NCI-H460 (cell line): ENCODE results near the gene ITPR1. TPM values are rescaled to one million over a fixed set of nuclear protein-coding genes. Genes with fewer than 3 reads are reported as not detected.

ENCODE experiments used
- DNase-seq: peaks from one replicate; pipeline ENCODE4 v3.0.0-alpha.2; 2016; ENCODE audit warnings: low read depth; ENCODE audit errors: extremely low read depth
- total RNA-seq: library from RNA; depleted of rRNA; stranded (reverse); fragments of >200 nt; shearing (Covaris generic); gene quantifications from 2 replicates; pipeline ENCODE4 v1.2.3, GENCODE V29; 2014

ITPR1 gene
- total RNA-seq, 1 experiment from 2014 or later, result 44.9 TPM

- DNase-seq, result peak; percentile 9
These were observed 136.2 kb downstream of the ITPR1 start for GRCh38 chr3:4629095-4630007.

- peak; percentile 36 for DNase-seq
These were observed 140.2 kb downstream of the ITPR1 start for GRCh38 chr3:4633078-4634004.

GRCh38 chr3:4634894-4635293, 141.7 kb downstream of the ITPR1 start:
- no peak for DNase-seq

GRCh38 chr3:4637265-4637664, 144.1 kb downstream of the ITPR1 start:
- no peak for DNase-seq

GRCh38 chr3:4641863-4642563, 148.9 kb downstream of the ITPR1 start:
- no peak for DNase-seq

GRCh38 chr3:4642611-4643010, 149.5 kb downstream of the ITPR1 start:
- no peak for DNase-seq

- DNase-seq, result no peak
These were observed 150.9 kb downstream of the ITPR1 start for GRCh38 chr3:4643904-4644547.

GRCh38 chr3:4644951-4645350, 151.8 kb downstream of the ITPR1 start:
- DNase-seq, result no peak

GRCh38 chr3:4645468-4645867, 152.3 kb downstream of the ITPR1 start:
- no peak for DNase-seq

- no peak for DNase-seq
These were observed 154.3 kb downstream of the ITPR1 start for GRCh38 chr3:4647411-4647810.

GRCh38 chr3:4655145-4656045, 162.2 kb downstream of the ITPR1 start:
- no peak for DNase-seq

- DNase-seq, result peak; percentile 67
These were observed 162.9 kb downstream of the ITPR1 start for GRCh38 chr3:4656059-4656458.

GRCh38 chr3:4656626-4657328, 163.6 kb downstream of the ITPR1 start:
- DNase-seq, result no peak

- no peak for DNase-seq
These were observed 167.8 kb downstream of the ITPR1 start for GRCh38 chr3:4660936-4661335.

- DNase-seq, result no peak
These were observed 171.3 kb downstream of the ITPR1 start for GRCh38 chr3:4664412-4664811.

- DNase-seq, result no peak
These were observed 172.0 kb downstream of the ITPR1 start for GRCh38 chr3:4665197-4665596.

GRCh38 chr3:4666071-4666470, 172.9 kb downstream of the ITPR1 start:
- no peak for DNase-seq

GRCh38 chr3:4670352-4670751, 177.2 kb downstream of the ITPR1 start:
- peak; percentile 11 for DNase-seq
